AG04449 (cell line): ENCODE measurements around the gene ASGR1.
"Not testable (repeated sequence)": the region's sequence is repeated elsewhere in the genome, so short reads cannot be mapped to it uniquely, and the experiment has no call there.

ENCODE experiments used
- CTCF ChIA-PET: fragments of 350-600 bp; formaldehyde crosslinking; extraction: SDS; loops from one replicate; lab custom pipeline; 2021; ENCODE audit warnings: antibody characterized with exemption; lab: Yijun Ruan, JAX
- POLR2A ChIA-PET: fragments of 400-600, 350-600 bp; formaldehyde crosslinking; extraction: SDS; loops from one replicate; lab custom pipeline; 2020; ENCODE audit warnings: antibody characterized with exemption, inconsistent platforms; lab: Yijun Ruan, JAX
- DNase-seq: peaks from one replicate; pipeline ENCODE4 v3.0.0-alpha.2; 2010; ENCODE audit warnings: low read depth, low spot score
- H3K4me3 ChIP-seq: 2 replicates; pipeline ENCODE4 v1.5.1; 2011; ENCODE audit warnings: low read depth, mild to moderate bottlenecking, control low read depth, low read length
- CTCF ChIP-seq: IDR thresholded peaks from one replicate; pipeline ENCODE4 v1.5.1; 2011; ENCODE audit warnings: mild to moderate bottlenecking, moderate library complexity, low read length, control low read depth, inconsistent platforms; ENCODE audit not compliant: insufficient read depth; ENCODE audit errors: missing control alignments

ASGR1 gene

GRCh38 chr17:7190276-7190917 is 11.2 kb upstream of the ASGR1 start:
- POLR2A ChIA-PET: no interaction called here
- TF ChIP-seq CTCF: no peak

GRCh38 chr17:7186241-7186640 is 7.1 kb upstream of the ASGR1 start:
- POLR2A ChIA-PET: interaction anchor here (0.9 kb wide), 1 partner anchor 53 kb away, joined by 3 read pairs; the partner anchor contains the start of gene PHF23

More at GRCh38 chr17:7190276-7190917, 11.2 kb upstream of the ASGR1 start:
- no peak overlapping the region for H3K4me3 ChIP-seq
- no peak for DNase-seq
- CTCF ChIA-PET: interaction anchor here (3.8 kb wide), 1 partner anchor 13 kb away, joined by 35 read pairs; the partner anchor contains the start of gene ASGR1

GRCh38 chr17:7184647-7185046 is 5.5 kb upstream of the ASGR1 start:
- no peak for TF ChIP-seq CTCF
- ChIA-PET CTCF (interaction anchor here (0.8 to 1.5 kb wide), 2 partner anchors 14 to 132 kb away, joined by 4 to 5 read pairs; no protein-coding TSS in a partner anchor), POLR2A (no interaction called here)
- no peak for DNase-seq
- H3K4me3 ChIP-seq: no peak overlapping the region

More at GRCh38 chr17:7186241-7186640, 7.1 kb upstream of the ASGR1 start:
- no peak for DNase-seq
- no peak overlapping the region for H3K4me3 ChIP-seq
- TF ChIP-seq CTCF: no peak
- CTCF ChIA-PET: interaction anchor here (0.9 to 1.6 kb wide), 2 partner anchors 9 to 141 kb away, joined by 4 to 8 read pairs; no protein-coding TSS in a partner anchor

GRCh38 chr17:7184091-7184488 is 4.9 kb upstream of the ASGR1 start:
- ChIA-PET CTCF (interaction anchor here (1.5 kb wide), 1 partner anchor 14 kb away, joined by 4 read pairs; no protein-coding TSS in a partner anchor), POLR2A (no interaction called here)
- no peak for TF ChIP-seq CTCF

GRCh38 chr17:7183433-7184090 is 4.4 kb upstream of the ASGR1 start:
- ChIA-PET POLR2A (no interaction called here), CTCF (interaction anchor here (0.6 to 1.9 kb wide), 3 partner anchors 13 to 138 kb away, joined by 3 to 4 read pairs (median 4); no protein-coding TSS in a partner anchor)
- no peak for DNase-seq
- H3K4me3 ChIP-seq: no peak overlapping the region
- TF ChIP-seq CTCF: no peak

More at GRCh38 chr17:7184091-7184488, 4.9 kb upstream of the ASGR1 start:
- H3K4me3 ChIP-seq: no peak overlapping the region
- DNase-seq: no peak

GRCh38 chr17:7182101-7182500 is 2.9 kb upstream of the ASGR1 start:
- H3K4me3 ChIP-seq, POLR2A ChIA-PET, DNase-seq: not testable (repeated sequence)
- CTCF ChIA-PET: interaction anchor here (1.2 to 1.9 kb wide), 3 partner anchors 48 to 136 kb away, joined by 3 to 8 read pairs (median 4); no protein-coding TSS in a partner anchor
